ENCODE results near the gene LMNTD1.

- no peak for TF ChIP-seq CTCF (conservative IDR thresholded peaks at IDR 0.05)
- TF ChIP-seq ZFX (IDR thresholded peaks at IDR 0.05), result no peak
Observed at GRCh38 chr12:25581067-25581466, 28.0 kb upstream of the LMNTD1 start.

Measured in C4-2B (cell line).